ENCODE results near the gene HPS1. TPM values are rescaled to one million over a fixed set of nuclear protein-coding genes. Genes with fewer than 3 reads are reported as not detected.
A peak's percentile ranks its signal among the peaks of the same experiment; 100 is the strongest.

The HPS1 gene
- total RNA-seq, 1 donor from 2014 or later: 24.8 TPM

DNA sequence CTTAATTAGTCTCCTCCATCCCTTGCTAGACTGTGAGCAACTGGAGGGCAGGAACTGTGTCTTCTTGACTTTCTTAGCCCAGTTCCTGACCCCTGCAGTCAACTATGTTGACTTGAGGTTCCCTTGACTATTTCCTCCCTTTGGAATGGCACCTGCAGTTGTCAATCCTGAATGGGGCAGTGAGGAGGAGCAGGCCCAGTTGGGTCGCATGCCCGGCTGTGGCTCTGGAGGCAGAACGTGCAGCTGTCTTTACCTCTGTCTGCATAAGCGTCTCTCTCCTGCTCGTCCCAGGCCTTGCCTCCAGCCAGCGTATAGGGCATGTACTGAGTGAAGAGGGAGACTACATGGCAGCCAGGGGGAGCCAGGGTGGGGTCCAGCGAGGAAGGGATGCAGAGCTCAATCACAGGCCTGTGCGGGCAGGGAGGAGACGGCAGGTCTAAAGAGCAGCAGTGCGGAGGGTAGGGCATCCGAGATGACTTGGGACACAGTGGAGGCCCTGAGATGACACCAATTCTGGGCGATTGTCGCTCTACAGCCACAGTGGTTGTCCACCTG lies 58.6 kb downstream of the HPS1 start:
- DNase-seq: no peak

DNA sequence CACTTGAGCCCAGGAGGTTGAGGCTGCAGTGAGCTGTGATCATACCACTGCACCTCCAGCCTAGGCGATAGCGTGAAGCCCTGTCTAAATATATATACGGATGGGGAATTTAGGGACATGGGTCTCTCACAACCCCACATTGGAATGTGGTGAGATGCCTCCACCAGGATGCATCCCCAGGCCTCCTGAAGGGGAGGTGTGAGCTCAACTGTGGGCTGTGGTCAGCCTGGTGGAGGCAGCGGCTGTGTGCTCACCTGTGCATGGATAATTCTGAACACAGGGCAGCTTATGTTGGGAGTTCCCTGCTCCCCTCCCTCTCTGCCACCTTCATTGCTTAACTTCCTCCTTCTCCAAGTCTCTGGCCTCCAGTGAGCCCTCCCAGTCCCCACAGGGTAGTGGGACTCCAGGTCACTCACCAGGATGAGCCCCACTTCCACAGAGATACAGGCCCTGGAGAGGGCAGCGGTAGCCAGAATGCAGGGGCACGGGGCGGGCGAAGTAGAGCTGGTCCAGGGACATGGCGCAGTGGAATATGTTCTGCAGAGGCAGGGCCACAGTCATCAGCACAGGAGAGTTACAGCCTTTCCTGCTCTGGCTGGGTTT lies 62.1 kb downstream of the HPS1 start:
- DNase-seq: no peak

DNA sequence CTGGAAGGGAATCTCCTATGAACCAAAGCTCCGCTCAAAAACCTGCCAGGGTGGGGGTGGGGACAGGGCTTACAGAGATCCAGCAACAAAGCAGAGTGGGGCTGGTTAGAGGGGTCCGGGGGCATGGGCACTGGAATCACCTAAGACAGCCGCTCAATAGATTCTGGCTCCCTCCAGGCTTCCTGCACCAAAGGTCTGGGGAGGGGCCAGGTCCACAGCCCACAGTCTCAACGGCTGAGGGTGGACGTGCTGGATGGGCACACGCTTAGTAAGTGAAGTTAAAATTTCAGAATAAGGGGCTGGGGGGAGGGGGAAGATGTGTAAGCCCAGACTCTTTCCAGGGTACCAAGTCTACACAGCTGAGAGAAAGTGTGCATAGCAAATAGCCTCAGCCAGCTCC lies 62.9 kb downstream of the HPS1 start:
- DNase-seq: no peak

DNA sequence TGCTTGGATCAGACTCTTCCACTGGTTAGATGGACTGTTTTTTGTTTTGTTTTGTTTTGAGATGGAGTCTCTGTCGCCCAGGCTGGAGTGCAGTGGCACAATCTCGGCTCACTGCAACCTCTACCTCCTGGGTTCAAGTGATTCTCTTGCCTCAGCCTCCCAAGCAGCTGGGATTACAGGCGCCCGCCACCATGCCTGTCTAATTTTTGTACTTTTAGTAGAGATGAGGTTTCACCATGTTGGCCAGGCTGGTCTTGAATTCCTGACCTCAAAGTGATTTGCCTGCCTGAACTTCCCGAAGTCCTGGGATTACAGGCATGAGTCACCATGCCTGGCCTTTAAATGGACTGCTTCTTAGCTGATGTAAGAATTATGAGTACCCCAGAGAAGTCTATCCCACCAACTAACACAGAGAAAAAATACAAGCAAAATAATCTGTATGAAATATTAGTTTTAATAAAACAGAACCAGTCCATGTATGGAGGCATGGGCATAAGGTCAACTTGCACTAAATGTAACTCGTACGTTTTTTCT lies 63.5 kb downstream of the HPS1 start:
- DNase-seq: peak; percentile 41

DNA sequence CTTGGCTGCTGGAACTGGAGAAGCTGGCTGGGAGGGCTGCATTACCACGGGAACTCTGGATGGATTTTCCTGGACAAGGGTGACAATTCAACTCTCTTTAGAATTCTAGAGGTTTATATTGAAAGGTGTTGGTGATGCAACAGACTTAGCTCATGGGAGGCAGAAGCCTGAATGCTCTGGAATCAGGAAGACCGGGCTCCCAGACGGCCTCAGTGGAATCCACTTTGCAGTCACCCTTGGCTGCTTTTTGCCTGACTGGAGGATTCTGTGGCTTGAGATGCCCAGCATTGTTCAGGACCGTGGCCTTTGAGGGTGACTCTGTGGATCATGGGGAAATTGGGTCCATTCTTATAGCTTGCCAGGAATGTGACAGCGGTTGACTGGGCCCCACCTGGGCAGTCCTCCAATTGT lies 64.0 kb downstream of the HPS1 start:
- DNase-seq: no peak

DNA sequence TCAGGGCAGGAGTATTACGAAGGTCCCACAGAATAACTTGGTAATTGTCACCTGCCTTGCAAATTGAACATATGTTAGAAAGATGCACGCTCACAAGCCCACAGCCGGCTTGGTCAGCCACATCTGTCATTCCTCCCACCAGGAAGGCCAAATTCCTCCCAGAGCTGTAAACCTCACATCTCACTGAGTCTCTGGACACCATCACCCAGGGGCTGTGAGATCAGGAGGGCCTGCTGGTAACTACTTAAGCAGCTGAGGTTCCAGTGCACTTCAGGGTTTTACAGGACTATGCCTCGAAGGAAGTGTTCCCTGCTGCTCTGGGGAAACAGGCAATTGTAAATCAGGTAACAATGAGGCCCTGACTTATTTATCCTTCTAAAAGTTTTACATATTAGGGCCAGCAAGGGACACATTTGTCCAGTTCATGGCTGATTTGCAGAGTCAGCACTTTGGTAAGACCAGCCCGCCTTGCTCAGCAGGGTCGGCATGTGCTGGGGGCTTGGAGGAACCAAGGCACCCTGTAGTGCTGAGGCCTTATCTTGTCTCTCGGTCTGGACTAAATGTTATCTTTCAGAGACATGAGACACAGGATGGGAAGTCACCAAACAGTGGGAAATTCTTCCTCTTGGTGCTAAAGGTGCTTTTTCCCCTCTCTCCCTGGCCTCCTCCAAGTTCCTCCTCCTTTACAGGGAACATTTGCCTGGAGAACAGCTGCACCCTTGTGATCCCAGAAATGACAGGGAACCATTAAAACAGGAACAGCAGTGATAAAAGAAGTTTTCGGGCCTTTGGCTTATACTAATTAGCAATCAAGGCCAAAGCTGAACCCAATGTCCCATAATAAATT lies 66.0 kb downstream of the HPS1 start:
- DNase-seq: no peak

DNA sequence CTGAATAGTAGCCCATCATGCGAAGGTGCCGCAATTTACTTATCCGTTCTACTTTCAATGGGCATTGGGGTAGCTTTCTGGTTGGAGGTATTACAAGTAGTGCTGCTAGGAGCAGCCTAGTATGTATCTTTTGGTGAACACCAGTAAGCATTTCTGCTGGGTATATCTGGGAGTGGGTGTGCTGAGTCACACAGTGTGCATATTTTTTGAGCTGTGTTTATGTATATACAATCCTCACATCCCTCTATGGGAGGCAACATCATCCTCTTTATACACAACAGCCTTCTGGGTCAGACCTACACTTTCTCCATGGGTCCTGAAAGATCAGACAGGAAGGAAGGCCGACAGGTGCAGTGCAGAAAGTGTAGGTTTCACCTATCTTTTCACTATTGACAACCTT lies 68.0 kb downstream of the HPS1 start:
- DNase-seq: no peak

DNA sequence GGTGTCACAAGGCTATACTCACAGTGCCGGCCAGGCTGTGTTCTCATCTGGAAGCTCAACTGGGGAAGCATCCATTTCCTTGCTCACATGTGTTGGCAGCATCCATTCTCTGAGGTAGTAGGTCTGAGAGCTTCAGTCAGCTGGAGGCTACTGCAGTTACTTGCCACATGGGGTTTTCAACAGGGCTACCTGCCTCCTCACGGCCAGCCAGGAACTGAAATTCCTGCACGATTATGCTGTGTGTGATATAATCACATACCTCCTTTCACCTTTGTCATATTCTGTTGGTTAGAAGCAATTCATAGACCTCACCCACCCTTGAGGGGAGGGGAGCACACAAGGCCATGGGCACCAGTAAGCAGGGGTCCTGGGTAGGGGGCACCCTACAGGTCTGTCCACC lies 69.2 kb downstream of the HPS1 start:
- DNase-seq: no peak

DNA sequence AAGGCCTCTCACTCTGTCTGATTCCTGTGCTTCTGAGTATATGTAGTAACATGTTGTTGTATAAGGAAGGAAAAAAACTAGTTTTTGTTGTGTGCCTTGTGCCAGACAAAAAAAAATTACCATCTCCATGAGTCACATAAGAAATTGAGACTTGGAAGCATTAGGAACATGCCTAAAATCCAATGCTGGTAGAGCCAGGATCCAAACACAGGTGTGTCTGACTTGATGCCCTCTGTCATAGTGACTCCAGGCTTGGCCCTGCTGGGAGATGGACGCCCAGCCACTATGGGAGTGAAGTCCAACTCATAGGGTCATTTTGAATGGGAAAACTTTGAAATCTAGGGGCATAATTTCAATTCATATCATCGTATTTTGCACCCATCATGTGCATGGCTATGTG lies 69.7 kb downstream of the HPS1 start:
- DNase-seq: no peak

DNA sequence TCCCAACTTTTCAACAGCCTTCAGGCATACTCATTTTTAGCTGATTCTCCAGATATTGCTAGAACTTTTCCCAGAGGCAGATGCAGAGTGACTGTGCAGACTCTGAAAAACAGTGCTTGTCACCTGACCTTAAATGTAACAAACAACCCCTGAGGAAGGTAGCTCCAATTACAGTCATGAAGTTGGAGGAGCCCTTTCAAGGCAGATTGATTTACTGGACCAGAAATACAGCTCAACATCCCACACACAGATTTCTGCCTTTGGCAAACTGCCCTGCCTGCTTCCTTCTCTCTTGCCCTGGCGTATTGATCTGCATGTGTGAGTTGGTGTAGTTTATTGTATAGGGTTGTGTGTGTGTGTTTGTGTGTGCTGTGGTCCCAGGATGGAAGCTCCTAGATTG lies 70.2 kb downstream of the HPS1 start:
- DNase-seq: no peak

DNA sequence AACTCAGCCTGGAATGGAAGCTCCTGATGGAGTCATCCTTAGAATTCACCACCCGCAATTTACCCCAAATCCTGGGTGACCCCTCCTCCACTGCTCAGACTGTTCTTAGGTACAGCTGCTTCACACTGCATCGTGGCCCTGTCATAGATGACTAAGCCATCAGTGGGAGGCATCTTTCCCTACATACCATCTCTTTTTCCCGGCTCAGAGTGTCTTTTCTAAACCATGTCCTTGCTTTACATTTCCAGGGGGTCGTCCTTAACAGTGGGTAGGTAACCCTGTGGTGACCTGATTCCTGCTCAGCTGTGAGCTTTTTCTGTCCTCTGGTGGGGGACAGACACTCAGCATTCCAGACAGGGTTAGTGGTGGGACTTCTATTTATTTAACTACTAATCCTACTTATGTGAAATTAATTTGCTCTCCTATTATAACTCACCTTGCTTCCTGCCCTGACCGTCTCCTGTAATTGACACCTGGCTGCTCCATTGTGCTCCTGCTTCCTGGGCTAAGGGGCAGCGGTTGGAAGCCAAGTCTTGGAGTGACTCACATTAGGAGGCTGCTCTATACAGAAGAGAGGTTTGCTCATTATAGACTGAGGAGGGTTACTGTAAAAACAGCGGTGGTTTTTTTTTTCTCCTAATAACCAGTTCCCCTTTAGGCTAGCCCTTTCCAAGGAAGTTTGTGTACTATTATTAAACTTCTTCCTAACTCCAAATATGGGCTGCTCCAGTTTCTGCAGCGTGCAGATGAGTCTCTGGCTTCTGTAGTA lies 72.3 kb downstream of the HPS1 start:
- DNase-seq: peak; percentile 33

DNA sequence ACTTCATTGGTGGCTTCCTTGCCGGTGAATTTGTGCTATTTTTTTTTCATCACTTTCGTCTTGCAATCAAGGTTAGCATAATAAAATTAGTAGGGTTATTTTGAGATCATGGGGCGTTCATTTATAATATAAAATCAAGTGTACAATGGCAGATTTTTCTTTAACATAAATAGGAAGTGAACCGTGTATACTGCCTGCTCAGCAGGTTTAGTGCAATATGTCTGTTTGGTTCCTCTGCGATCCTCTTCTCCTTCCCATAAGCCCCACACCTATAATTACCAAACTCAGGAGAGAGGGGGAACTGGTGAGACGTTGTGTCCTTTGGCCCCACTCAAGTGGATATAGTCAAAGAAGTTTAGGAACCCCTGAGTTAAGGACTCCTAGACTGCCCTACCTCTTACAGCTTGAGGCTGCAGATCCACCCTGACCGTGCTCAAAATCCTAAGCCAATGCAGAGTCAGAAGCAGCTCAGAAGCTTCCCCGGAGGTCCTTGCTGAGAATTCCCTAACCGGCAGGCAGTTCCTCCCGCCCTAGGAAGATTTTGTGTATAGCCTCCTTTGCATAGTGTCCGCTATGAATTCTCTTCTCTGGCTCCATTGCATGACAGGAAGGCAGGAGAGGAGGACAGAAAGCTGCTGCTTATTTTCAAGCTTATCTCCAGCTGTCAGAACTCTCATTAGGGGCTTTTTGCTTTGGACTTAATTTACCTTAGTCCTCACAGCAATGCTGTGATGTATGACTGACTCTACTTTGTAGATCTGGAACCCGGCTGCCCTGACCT lies 73.3 kb downstream of the HPS1 start:
- no peak for DNase-seq

DNA sequence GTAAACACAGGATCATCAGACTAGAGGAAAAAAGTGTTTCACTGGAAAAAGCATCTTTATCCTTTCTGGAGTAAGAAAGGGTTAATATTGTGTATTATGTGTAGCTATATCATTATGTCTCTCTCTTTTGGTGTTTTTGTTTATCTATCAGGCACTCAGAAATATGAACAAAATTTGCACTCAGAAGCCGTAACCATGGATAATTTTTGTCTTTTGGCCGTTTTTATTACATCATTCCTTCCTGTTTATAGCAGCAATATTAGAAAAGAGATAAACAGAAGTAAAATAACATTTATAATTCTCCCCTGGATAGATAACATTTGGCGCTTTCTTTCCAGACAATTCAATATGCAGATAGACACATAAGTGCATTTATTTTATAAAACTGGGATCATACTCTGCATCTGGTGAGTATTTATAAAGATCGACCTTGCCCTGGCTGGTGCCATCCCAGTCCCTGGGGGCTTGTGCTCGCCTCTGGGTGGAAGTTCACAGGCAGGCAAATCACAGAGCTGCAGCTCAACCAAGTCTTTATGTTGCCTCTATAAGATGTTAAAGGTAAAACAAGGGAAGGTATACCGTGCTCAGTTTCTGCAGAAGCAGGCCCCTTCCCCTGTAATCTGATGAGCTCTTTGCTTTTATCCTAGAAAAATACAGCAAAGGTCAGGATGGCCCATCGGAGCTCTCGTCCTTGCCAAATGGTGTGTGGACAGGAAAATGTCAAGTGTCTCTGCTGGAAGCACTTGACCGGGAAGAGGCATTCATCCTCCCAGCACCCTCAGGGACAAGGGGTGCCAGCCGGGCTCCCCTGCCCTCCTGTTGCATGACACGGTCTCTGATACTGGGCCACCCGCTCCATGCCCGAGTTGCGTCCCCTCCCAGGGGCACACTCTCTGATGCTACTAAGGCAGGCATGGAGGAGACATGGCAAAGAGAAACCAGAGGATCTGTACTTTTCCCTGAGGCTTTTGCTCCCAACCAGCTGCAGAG lies 75.6 kb downstream of the HPS1 start:
- no peak for DNase-seq

DNA sequence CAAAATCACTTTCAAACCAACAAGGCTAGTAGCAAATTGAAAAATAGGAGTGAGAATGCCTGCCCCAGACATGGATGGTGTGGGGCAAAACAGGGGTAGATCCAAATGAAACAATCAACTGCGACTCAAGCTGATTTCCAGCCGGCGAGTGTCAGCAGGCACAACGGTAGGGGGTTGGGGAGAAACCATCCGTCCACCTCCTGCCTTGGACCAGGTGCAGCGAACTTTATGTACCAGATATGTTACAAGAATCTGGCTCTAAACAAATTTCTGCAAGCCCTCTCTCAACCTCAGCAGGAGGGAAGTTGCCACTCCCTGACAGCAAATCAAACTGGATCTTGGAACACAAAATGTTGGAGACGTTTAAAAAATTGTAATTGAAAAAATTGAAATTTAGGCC lies 76.9 kb downstream of the HPS1 start:
- DNase-seq: no peak

DNA sequence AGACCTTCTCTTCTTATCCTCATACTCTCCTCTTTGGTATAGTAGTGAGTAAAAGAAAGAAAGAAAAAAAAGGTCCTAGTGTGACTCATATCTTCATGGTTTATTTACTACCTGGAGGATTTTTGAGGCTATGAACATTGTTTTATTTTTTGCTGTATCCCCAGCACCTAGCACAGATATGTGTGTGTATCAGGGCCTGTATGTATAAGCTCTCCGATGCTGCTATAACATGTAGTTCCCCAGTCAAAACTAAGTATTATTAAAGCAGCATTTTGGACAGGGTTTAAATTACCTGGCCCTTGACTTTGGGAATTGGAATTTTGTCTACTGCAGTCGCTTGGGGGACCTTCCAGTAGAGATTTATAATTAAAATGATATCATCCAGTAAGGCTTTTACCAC lies 78.1 kb downstream of the HPS1 start:
- DNase-seq: no peak

DNA sequence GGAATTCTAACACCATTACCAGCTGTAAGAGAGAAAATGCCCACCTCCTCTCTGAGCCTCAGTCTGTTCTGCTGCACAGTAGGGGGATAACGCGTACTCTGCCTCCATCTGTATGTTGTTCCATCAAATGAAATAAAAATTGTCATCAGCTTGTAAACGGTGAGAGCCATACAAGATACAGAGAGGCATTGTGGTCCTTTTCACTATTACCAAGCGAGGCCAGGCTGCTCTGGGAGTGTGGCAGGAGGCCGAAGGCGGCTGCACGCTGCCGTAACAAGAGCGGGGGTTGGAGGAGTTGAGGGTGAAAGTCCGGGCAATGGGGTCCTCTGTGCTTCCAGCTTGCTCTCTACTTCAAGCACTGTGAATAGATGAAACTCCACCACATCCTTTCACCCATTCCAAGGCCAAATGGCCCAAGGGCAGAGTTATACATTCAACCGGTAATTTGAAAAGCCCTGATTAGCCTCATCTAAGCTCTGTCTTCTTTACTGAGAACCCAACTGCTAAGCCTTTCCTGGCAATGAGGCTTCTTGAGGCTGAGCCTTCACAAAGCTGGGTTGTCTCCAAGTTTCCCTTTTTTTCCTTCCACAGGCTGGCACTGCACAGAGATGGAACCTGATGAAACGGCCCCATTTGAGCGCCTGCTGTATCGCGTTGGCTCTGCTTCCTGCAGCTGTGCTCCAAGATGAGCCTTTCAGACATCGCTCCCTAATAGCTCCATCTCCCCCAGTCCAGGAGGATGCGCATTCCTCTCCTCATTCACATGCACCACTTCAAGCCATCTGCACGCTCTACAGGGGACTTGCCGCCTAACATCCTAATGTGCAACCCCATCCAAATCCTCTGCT lies 78.9 kb downstream of the HPS1 start:
- DNase-seq: no peak
